ENCODE measurements around the gene BEND5. TPM values are rescaled to one million over a fixed set of nuclear protein-coding genes. Genes with fewer than 3 reads are reported as not detected.

Gene BEND5
- total and polyA plus RNA-seq, 4 donors, result 0.12 to 0.93 (median 0.19) TPM

DNA sequence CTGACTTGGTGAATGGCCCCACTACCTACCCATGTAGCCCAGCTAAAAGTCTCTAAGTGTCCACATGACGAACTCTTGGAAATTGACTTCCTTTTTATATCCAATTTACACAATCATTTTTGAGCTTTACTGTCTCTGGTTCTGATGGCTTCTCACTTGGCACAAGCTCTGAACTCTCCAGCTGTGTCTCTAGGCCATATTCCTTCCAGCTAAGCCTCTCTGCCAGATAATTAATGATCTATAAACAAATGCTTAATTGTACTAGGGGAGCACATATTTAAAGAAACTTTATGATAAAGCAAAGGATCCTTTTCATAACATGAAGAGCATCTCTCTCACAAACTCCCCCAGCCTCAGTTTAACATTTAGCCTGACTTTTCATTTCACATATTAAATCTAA is 16.3 kb upstream of the BEND5 start:
- no peak for DNase-seq (ENCODE audit: low spot score)
- Histone ChIP-seq H3K9ac (ENCODE audit: low read depth in 1 of 2, low read length in 2 of 2) (no peak overlapping the region), H3K27ac (ENCODE audit: low read depth in 1 of 2, low read length in 2 of 2) (no peak overlapping the region), H3K36me3 (ENCODE audit: control insufficient read depth in 4 of 4, insufficient read depth in 3 of 4, low read depth in 1 of 4, low read length in 3 of 4) (no peaks in the 10 kb centered on the region), H3K27me3 (ENCODE audit: control insufficient read depth in 4 of 4, insufficient read depth in 4 of 4, low read length in 3 of 4) (peaks cover 0 to 3% (median 0%) of the 10 kb centered on the region in 4 donors), H3K9me3 (ENCODE audit: control insufficient read depth in 4 of 4, low read length in 3 of 4) (no peaks in the 10 kb centered on the region), H3K4me1 (ENCODE audit: control insufficient read depth in 4 of 4, insufficient read depth in 4 of 4, low read length in 3 of 4) (no peaks in the 10 kb centered on the region), H3K4me3 (ENCODE audit: low read depth in 1 of 3, low read length in 3 of 3) (no peak overlapping the region)
- TF ChIP-seq, protein P1, sequence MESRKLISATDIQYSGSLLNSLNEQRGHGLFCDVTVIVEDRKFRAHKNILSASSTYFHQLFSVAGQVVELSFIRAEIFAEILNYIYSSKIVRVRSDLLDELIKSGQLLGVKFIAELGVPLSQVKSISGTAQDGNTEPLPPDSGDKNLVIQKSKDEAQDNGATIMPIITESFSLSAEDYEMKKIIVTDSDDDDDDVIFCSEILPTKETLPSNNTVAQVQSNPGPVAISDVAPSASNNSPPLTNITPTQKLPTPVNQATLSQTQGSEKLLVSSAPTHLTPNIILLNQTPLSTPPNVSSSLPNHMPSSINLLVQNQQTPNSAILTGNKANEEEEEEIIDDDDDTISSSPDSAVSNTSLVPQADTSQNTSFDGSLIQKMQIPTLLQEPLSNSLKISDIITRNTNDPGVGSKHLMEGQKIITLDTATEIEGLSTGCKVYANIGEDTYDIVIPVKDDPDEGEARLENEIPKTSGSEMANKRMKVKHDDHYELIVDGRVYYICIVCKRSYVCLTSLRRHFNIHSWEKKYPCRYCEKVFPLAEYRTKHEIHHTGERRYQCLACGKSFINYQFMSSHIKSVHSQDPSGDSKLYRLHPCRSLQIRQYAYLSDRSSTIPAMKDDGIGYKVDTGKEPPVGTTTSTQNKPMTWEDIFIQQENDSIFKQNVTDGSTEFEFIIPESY (IDR thresholded peaks at IDR 0.05), result no peak
- TF ChIP-seq RAD21 (IDR thresholded peaks at IDR 0.05), result no peak
- WGBS, result 72% methylated on average over 1 of the region's 1 CpG

DNA sequence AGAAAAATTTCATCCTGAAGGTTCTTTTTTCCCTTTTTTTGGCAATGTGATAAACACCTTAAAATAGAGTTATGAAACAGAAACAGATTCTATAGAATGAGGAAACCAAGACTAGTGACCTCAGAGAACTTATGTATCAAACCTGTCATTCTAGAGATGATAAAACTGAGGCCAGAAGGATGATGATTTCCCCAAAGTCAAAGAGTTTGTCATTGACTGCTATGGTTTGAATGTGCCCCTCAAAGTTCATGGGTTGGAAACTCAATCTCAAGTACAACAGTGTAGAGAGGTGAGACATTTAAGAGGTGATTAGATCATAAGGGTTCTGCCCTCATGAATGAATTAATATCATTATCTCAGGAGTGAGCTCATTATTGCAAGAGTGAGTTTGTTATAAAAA is 13.7 kb upstream of the BEND5 start:
- Histone ChIP-seq H3K9me3 (ENCODE audit: control insufficient read depth in 4 of 4, low read length in 3 of 4) (no peaks in the 10 kb centered on the region), H3K27me3 (ENCODE audit: control insufficient read depth in 4 of 4, insufficient read depth in 4 of 4, low read length in 3 of 4) (no peaks in the 10 kb centered on the region), H3K36me3 (ENCODE audit: control insufficient read depth in 4 of 4, insufficient read depth in 3 of 4, low read depth in 1 of 4, low read length in 3 of 4) (no peaks in the 10 kb centered on the region), H3K27ac (ENCODE audit: low read depth in 1 of 2, low read length in 2 of 2) (no peak overlapping the region), H3K4me1 (ENCODE audit: control insufficient read depth in 4 of 4, insufficient read depth in 4 of 4, low read length in 3 of 4) (no peaks in the 10 kb centered on the region), H3K4me3 (ENCODE audit: low read depth in 1 of 3, low read length in 3 of 3) (no peak overlapping the region), H3K9ac (ENCODE audit: low read depth in 1 of 2, low read length in 2 of 2) (no peak overlapping the region)
- no peak for DNase-seq (ENCODE audit: low spot score)
- TF ChIP-seq RXRA (IDR thresholded peaks at IDR 0.05), result no peak
- TF ChIP-seq, protein P2, sequence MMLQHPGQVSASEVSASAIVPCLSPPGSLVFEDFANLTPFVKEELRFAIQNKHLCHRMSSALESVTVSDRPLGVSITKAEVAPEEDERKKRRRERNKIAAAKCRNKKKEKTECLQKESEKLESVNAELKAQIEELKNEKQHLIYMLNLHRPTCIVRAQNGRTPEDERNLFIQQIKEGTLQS (IDR thresholded peaks at IDR 0.05), result no peak

DNA sequence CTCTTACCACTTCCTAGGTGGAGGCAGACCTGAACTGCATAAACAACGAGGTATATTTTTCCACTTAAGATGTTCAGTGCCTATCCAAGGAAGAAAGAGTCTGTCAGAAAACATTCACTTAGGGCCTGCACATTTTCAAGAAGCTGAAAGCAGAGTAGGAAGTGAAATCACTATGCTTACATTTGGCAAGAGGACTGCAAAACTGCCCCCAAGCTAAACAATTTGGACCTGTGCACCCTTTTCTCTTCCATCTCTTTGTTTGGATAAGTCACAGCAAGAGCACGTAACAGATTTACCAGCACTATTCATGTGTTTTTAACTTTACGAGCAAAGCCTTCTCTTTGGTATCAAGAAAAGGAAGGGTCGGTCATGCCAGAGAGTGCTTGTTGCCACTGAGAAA is 13.2 kb upstream of the BEND5 start:
- Histone ChIP-seq H3K4me1 (ENCODE audit: control insufficient read depth in 4 of 4, insufficient read depth in 4 of 4, low read length in 3 of 4) (no peaks in the 10 kb centered on the region), H3K27ac (ENCODE audit: low read depth in 1 of 2, low read length in 2 of 2) (no peak overlapping the region), H3K27me3 (ENCODE audit: control insufficient read depth in 4 of 4, insufficient read depth in 4 of 4, low read length in 3 of 4) (peaks cover 0 to 3% (median 0%) of the 10 kb centered on the region in 4 donors), H3K9me3 (ENCODE audit: control insufficient read depth in 4 of 4, low read length in 3 of 4) (no peaks in the 10 kb centered on the region), H3K4me3 (ENCODE audit: low read depth in 1 of 3, low read length in 3 of 3) (no peak overlapping the region), H3K9ac (ENCODE audit: low read depth in 1 of 2, low read length in 2 of 2) (no peak overlapping the region), H3K36me3 (ENCODE audit: control insufficient read depth in 4 of 4, insufficient read depth in 3 of 4, low read depth in 1 of 4, low read length in 3 of 4) (no peaks in the 10 kb centered on the region)
- WGBS, result 76% methylated on average over 4 of the region's 4 CpGs
- TF ChIP-seq, protein P3, sequence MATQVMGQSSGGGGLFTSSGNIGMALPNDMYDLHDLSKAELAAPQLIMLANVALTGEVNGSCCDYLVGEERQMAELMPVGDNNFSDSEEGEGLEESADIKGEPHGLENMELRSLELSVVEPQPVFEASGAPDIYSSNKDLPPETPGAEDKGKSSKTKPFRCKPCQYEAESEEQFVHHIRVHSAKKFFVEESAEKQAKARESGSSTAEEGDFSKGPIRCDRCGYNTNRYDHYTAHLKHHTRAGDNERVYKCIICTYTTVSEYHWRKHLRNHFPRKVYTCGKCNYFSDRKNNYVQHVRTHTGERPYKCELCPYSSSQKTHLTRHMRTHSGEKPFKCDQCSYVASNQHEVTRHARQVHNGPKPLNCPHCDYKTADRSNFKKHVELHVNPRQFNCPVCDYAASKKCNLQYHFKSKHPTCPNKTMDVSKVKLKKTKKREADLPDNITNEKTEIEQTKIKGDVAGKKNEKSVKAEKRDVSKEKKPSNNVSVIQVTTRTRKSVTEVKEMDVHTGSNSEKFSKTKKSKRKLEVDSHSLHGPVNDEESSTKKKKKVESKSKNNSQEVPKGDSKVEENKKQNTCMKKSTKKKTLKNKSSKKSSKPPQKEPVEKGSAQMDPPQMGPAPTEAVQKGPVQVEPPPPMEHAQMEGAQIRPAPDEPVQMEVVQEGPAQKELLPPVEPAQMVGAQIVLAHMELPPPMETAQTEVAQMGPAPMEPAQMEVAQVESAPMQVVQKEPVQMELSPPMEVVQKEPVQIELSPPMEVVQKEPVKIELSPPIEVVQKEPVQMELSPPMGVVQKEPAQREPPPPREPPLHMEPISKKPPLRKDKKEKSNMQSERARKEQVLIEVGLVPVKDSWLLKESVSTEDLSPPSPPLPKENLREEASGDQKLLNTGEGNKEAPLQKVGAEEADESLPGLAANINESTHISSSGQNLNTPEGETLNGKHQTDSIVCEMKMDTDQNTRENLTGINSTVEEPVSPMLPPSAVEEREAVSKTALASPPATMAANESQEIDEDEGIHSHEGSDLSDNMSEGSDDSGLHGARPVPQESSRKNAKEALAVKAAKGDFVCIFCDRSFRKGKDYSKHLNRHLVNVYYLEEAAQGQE (IDR thresholded peaks at IDR 0.05), result no peak
- DNase-seq (ENCODE audit: low spot score), result no peak

DNA sequence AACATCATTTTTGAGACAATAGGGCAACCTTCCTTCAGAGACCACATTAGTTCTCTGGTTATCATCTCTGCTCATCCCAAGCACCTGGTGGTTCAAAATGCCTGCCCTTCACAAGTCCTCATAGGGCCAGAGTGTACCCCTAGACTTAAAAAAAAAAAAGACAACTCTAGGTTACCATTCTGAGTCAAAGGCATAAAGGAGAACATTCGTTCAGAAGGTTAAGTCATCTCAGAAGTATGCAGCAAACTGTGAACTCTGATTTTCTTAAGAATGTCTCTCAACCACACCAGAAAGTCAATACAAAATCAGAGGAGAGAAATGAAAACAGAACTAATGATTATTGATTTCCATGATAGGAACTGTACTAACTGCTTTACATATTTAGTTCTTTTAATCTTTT is 9.2 kb upstream of the BEND5 start:
- H3K27ac ChIP-seq (ENCODE audit: low read depth in 1 of 2, low read length in 2 of 2), result no peak overlapping the region
- WGBS, result 84% methylated on average over 1 of the region's 1 CpG
- TF ChIP-seq SP1 (IDR thresholded peaks at IDR 0.05), result no peak

More for the DNA sequence above, 9.2 kb upstream of the BEND5 start:
- DNase-seq (ENCODE audit: low spot score), result no peak
- H3K4me1 ChIP-seq (ENCODE audit: control insufficient read depth in 4 of 4, insufficient read depth in 4 of 4, low read length in 3 of 4), result no peaks in the 10 kb centered on the region
- no peaks in the 10 kb centered on the region for H3K36me3 ChIP-seq (ENCODE audit: control insufficient read depth in 4 of 4, insufficient read depth in 3 of 4, low read depth in 1 of 4, low read length in 3 of 4)
- no peaks in the 10 kb centered on the region for H3K9me3 ChIP-seq (ENCODE audit: control insufficient read depth in 4 of 4, low read length in 3 of 4)
- no peak overlapping the region for H3K4me3 ChIP-seq (ENCODE audit: low read depth in 1 of 3, low read length in 3 of 3)
- H3K9ac ChIP-seq (ENCODE audit: low read depth in 1 of 2, low read length in 2 of 2), result no peak overlapping the region
- peaks cover 0 to 3% (median 0%) of the 10 kb centered on the region in 4 donors for H3K27me3 ChIP-seq (ENCODE audit: control insufficient read depth in 4 of 4, insufficient read depth in 4 of 4, low read length in 3 of 4)
